BLaER1 treated with 17β-estradiol and CSF1 and Interleukin-3, amounts not matched to agents 10 nM and 100 nM (cell line): ENCODE measurements around the gene P2RX1.

Experiments used
- H3K27ac ChIP-seq, 11 experiments: shearing (Covaris generic); formaldehyde crosslinking; 2 replicates each; pipeline ENCODE4 v1.8.1; 2022
- H3K27me3 ChIP-seq, 11 experiments: shearing (Covaris generic); formaldehyde crosslinking; 2 replicates each; pipeline ENCODE4 v1.8.1; 2022
- H3K36me3 ChIP-seq, 11 experiments: shearing (Covaris generic); formaldehyde crosslinking; 2 replicates each; pipeline ENCODE4 v1.8.1; 2022
- H3K4me1 ChIP-seq, 10 experiments: shearing (Covaris generic); formaldehyde crosslinking; 2 replicates each; pipeline ENCODE4 v1.8.1; 2022
- H3K4me2 ChIP-seq, 11 experiments: shearing (Covaris generic); formaldehyde crosslinking; 2 replicates each; pipeline ENCODE4 v1.8.1; 2022
- H3K4me3 ChIP-seq, 10 experiments: shearing (Covaris generic); formaldehyde crosslinking; 2 replicates each; pipeline ENCODE4 v1.8.1; 2022
- H3K9ac ChIP-seq, 11 experiments: shearing (Covaris generic); formaldehyde crosslinking; 2 replicates each; pipeline ENCODE4 v1.8.1; 2022
- H3K9me3 ChIP-seq, 11 experiments: shearing (Covaris generic); formaldehyde crosslinking; replicated peaks in 1 of 11; 2 replicates each; pipeline ENCODE4 v1.8.1; 2022
- H4K20me1 ChIP-seq, 11 experiments: shearing (Covaris generic); formaldehyde crosslinking; 2 replicates each; pipeline ENCODE4 v1.8.1; 2022
- Cebpa-rat ChIP-seq, 11 experiments: shearing (Covaris generic); IDR thresholded peaks; 2 replicates each; pipeline ENCODE4 v1.8.1; 2022

The P2RX1 gene

GRCh38 chr17:3917391-3917931 is 1.2 kb upstream of the P2RX1 start:
- Histone ChIP-seq H4K20me1 (peaks cover 0 to 32% (median 13%) of the 10 kb centered on the region in 11 experiments; a peak in 13 of 22 replicates), H3K4me2 (peak overlapping the region; percentile 95 to 100 (median 98)), H3K27ac (peak overlapping the region; percentile 85 to 96 (median 92)), H3K36me3 (peaks cover 0 to 5% (median 0%) of the 10 kb centered on the region in 11 experiments; a peak in 2 of 22 replicates), H3K9ac (peak overlapping the region; percentile 81 to 91 (median 84)), H3K4me1 (peaks cover 66 to 95% (median 90%) of the 10 kb centered on the region in 10 experiments), H3K4me3 (peak overlapping the region in 8 of 10 experiments; percentile 57 to 74 (median 65); a peak in 13 of 20 replicates), H3K27me3 (peaks cover 0 to 9% (median 0%) of the 10 kb centered on the region in 11 experiments; a peak in 2 of 22 replicates), H3K9me3 (no peaks in the 10 kb centered on the region)
- no peak for TF ChIP-seq Cebpa-rat (IDR thresholded peaks at IDR 0.05)

GRCh38 chr17:3916825-3917224 is 560 bp upstream of the P2RX1 start:
- Histone ChIP-seq H3K27ac (peak overlapping the region; percentile 85 to 96 (median 92)), H3K4me1 (peaks cover 72 to 96% (median 90%) of the 10 kb centered on the region in 10 experiments), H3K36me3 (peaks cover 0 to 5% (median 0%) of the 10 kb centered on the region in 11 experiments; a peak in 2 of 22 replicates), H3K9ac (peak overlapping the region; percentile 81 to 91 (median 84)), H3K27me3 (peaks cover 0 to 9% (median 0%) of the 10 kb centered on the region in 11 experiments; a peak in 2 of 22 replicates), H3K4me3 (peak overlapping the region; percentile 20 to 74 (median 62); a peak in 17 of 20 replicates), H3K9me3 (no peaks in the 10 kb centered on the region), H3K4me2 (peak overlapping the region; percentile 95 to 100 (median 98)), H4K20me1 (peaks cover 0 to 38% (median 17%) of the 10 kb centered on the region in 11 experiments; a peak in 13 of 22 replicates)
- no peak for TF ChIP-seq Cebpa-rat (IDR thresholded peaks at IDR 0.05)

- Histone ChIP-seq H3K9me3 (no peaks in the 10 kb centered on the region), H3K4me1 (peaks cover 75 to 96% (median 91%) of the 10 kb centered on the region in 10 experiments), H3K4me3 (peak overlapping the region; percentile 55 to 74 (median 62)), H3K36me3 (peaks cover 0 to 5% (median 0%) of the 10 kb centered on the region in 11 experiments; a peak in 2 of 22 replicates), H3K27ac (peak overlapping the region; percentile 85 to 96 (median 92)), H3K4me2 (peak overlapping the region; percentile 95 to 100 (median 98)), H3K9ac (peak overlapping the region; percentile 81 to 91 (median 84)), H4K20me1 (peaks cover 0 to 51% (median 17%) of the 10 kb centered on the region in 11 experiments; a peak in 13 of 22 replicates), H3K27me3 (no peaks in the 10 kb centered on the region)
- no peak for TF ChIP-seq Cebpa-rat (IDR thresholded peaks at IDR 0.05)
Measured at GRCh38 chr17:3915581-3915994, 677 bp downstream of the P2RX1 start.

GRCh38 chr17:3914312-3914670 is 2.0 kb downstream of the P2RX1 start:
- Histone ChIP-seq H3K27me3 (no peaks in the 10 kb centered on the region), H3K36me3 (peaks cover 0 to 5% (median 0%) of the 10 kb centered on the region in 11 experiments; a peak in 2 of 22 replicates), H3K27ac (peak overlapping the region; percentile 6 to 96 (median 92); a peak in 21 of 22 replicates), H3K9ac (peak overlapping the region; percentile 81 to 91 (median 84)), H3K4me3 (peak overlapping the region; percentile 55 to 74 (median 62)), H3K4me1 (peaks cover 81 to 96% (median 91%) of the 10 kb centered on the region in 10 experiments), H3K9me3 (no peaks in the 10 kb centered on the region), H3K4me2 (peak overlapping the region; percentile 95 to 100 (median 98)), H4K20me1 (peaks cover 0 to 63% (median 17%) of the 10 kb centered on the region in 11 experiments; a peak in 13 of 22 replicates)
- TF ChIP-seq Cebpa-rat (IDR thresholded peaks at IDR 0.05), result no peak

GRCh38 chr17:3913531-3914311 is 2.5 kb downstream of the P2RX1 start:
- Histone ChIP-seq H3K27ac (peak overlapping the region; percentile 6 to 96 (median 92); a peak in 21 of 22 replicates), H3K4me1 (peaks cover 80 to 96% (median 91%) of the 10 kb centered on the region in 10 experiments), H3K4me3 (peak overlapping the region; percentile 55 to 74 (median 62); a peak in 17 of 20 replicates)

GRCh38 chr17:3912827-3913226 is 3.4 kb downstream of the P2RX1 start:
- TF ChIP-seq Cebpa-rat (IDR thresholded peaks at IDR 0.05), result no peak
- Histone ChIP-seq H3K36me3 (peaks cover 0 to 9% (median 0%) of the 10 kb centered on the region in 11 experiments; a peak in 2 of 22 replicates), H3K4me3 (no peak overlapping the region; a peak in 1 of 20 replicates), H3K4me1 (peaks cover 76 to 100% (median 94%) of the 10 kb centered on the region in 10 experiments), H3K9me3 (no peaks in the 10 kb centered on the region), H3K4me2 (peak overlapping the region; percentile 95 to 100 (median 98)), H3K27me3 (no peaks in the 10 kb centered on the region), H3K9ac (peak overlapping the region in 2 of 11 experiments; percentile 10 to 83; a peak in 4 of 22 replicates), H3K27ac (peak overlapping the region in 5 of 11 experiments; percentile 41 to 96 (median 93); a peak in 6 of 22 replicates), H4K20me1 (peaks cover 0 to 77% (median 17%) of the 10 kb centered on the region in 11 experiments; a peak in 14 of 22 replicates)

More at GRCh38 chr17:3913531-3914311, 2.5 kb downstream of the P2RX1 start:
- Histone ChIP-seq H3K9me3 (no peaks in the 10 kb centered on the region), H3K9ac (peak overlapping the region; percentile 81 to 91 (median 84)), H4K20me1 (peaks cover 0 to 68% (median 17%) of the 10 kb centered on the region in 11 experiments; a peak in 14 of 22 replicates), H3K4me2 (peak overlapping the region; percentile 95 to 100 (median 98)), H3K27me3 (no peaks in the 10 kb centered on the region), H3K36me3 (peaks cover 0 to 5% (median 0%) of the 10 kb centered on the region in 11 experiments; a peak in 2 of 22 replicates)
- TF ChIP-seq Cebpa-rat (IDR thresholded peaks at IDR 0.05), result no peak

GRCh38 chr17:3911271-3912053 is 4.8 kb downstream of the P2RX1 start:
- peaks cover 64 to 100% (median 94%) of the 10 kb centered on the region in 10 experiments for H3K4me1 ChIP-seq

More at GRCh38 chr17:3911271-3912053, 4.8 kb downstream of the P2RX1 start:
- peaks cover 0 to 91% (median 17%) of the 10 kb centered on the region in 11 experiments; a peak in 14 of 22 replicates for H4K20me1 ChIP-seq
- peak overlapping the region; percentile 76 to 100 (median 95) for H3K4me2 ChIP-seq
- H3K36me3 ChIP-seq, result peaks cover 0 to 22% (median 0%) of the 10 kb centered on the region in 11 experiments; a peak in 5 of 22 replicates
- TF ChIP-seq Cebpa-rat (IDR thresholded peaks at IDR 0.05), result no peak
- no peaks in the 10 kb centered on the region for H3K9me3 ChIP-seq
- H3K4me3 ChIP-seq, result peak overlapping the region in 6 of 10 experiments; percentile 6 to 45 (median 24); a peak in 10 of 20 replicates
- peak overlapping the region; percentile 11 to 96 (median 74); a peak in 20 of 22 replicates for H3K27ac ChIP-seq
- H3K9ac ChIP-seq, result peak overlapping the region; percentile 41 to 70 (median 60); a peak in 20 of 22 replicates
- no peaks in the 10 kb centered on the region for H3K27me3 ChIP-seq
